ENCODE results near the gene ROPN1L.
"Not testable (repeated sequence)": the region's sequence is repeated elsewhere in the genome, so short reads cannot be mapped to it uniquely, and the experiment has no call there.

The ROPN1L gene

GRCh38 chr5:10501554-10502075 is 59.9 kb downstream of the ROPN1L start:
- no peak for DNase-seq (ENCODE audit: low read depth, low spot score)

DNA sequence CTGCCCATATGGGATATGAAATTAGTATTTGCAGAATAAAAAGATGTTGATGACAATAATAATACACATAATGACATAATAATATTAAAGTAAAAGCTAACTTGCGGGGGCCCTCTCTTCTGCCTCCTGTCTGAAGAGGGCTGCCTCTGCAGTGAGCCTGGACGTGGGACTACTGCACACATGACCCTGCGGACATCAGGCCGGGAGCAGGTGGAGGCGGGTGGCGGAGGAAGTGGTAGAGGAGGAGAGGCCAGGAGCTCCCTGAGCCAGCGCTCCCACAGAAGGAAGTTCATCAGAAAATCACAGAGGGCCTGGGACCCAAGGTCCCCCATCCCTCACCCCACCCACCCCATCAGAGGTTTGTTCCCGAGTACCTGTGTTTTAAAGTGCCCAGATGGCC is 60.5 kb downstream of the ROPN1L start:
- no peak for DNase-seq (ENCODE audit: low read depth, low spot score)

DNA sequence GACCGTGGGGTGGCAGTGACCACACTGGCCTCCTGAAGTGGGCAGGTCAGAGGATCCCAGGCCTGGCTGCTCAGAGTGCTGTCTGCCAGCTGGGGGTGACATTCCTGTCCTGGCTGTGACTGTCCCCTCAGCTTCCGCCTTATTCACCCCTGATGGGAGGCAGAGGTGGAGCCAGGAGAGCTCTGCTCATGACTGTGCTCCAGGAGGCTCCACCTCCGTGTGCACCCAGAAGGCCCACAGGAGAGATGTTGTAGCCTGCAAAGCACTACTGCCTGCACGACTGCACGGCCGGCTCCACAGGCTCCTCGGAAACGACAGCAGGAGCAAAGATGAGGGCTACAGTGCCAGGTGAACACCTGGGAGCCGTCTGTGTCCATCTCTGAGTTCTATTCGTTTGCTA is 60.9 kb downstream of the ROPN1L start:
- DNase-seq (ENCODE audit: low read depth, low spot score) = no peak

DNA sequence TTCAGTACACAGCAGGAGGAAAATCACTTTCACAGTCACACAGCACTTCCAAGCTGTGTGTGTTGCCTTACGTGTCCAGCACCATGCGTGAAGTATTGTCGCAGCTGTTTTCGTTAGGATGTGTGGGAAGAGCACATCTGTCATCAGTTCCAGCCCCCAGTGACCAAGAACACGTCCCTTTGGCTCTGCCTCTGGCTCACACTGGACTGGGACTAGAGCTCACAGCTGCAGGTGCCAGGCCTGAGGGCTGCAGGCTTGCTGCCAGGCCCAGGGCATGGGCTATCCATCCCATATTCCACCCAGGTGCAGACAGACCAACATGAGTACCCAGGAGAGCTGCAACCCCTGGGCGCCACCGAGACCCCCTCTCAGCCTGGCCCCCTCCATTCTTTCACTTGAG is 61.6 kb downstream of the ROPN1L start:
- DNase-seq (ENCODE audit: low read depth, low spot score) = no peak

DNA sequence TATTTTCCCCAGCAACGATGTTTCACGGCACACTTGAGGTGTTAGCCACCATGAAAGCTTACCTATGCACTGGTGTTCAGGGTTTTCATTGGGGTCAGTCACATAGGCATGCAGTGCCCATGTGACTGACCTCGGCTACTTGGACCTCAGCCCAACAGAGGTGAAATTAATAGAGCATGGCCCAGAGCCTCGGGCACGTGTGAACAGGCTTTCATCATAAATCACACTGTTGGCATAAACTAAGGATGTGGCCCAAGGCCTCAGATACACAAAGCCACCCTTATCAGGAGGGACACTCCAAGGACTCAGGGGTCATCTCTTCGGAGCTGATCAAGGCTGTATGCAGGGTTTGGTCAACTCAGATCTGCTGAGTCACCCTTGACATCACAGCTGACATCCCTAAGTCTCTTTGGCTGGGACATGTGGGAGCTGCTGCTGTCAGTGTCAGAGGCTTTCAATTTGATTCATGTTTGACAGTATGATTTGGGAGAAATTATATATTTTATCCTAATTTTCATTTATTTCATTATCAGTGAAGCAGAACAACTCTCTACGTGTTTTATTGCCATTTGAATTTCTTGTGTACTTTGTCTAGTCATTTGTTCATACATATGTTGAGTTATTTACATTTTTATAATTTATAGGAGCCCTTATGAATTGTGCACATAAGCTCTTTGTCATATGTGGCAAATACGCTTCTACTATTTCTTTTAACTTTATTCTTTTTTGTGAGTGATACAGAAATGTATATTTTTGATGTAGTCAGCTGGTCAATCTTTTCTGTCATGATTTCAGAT is 62.5 kb downstream of the ROPN1L start:
- no peak for DNase-seq (ENCODE audit: low read depth, low spot score)

DNA sequence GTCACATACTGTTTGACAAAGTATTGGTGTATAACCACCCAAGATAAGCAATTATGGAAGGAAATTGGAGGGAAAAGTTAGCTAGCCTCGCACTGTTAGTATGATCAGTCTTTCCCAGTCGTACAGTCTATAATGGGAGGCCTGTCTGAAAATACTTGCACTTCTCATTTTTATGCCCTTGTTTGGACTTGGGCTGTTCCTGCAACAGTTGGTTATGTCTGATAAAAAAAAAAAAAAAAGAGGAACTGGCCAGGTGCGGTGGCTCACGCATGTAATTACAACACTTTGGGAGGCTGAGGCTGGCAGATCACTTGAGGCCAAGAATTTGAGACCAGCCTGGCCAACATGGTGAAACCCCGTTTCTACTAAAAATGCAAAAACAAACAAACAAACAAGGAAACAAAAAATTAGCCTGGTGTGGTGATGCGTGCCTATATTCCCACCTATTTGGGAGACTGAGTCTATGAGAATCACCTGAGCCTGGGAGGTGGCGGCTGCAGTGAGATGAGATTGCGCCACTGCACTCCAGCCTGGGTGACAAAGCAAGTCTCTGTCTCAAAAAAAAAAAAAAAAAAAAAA is 63.9 kb downstream of the ROPN1L start:
- DNase-seq (ENCODE audit: low read depth, low spot score) = no peak

DNA sequence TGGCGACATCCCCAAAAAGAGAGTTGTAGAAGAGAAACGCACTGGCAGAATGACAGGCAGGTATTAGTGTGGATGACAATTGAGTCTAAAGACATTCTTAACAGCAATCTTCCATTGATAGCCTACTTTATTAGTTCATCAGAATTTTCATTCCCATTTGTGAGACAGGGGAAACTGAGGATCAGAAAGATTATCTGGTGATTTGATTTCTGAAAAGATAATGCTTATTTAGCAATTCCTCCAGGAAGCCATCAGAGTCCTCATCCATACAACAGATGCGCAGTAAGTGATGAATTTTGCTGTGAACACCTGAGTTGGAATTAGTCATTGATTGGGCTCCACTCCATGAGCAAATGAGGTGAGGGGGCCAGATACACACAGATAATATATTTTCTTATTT is 64.9 kb downstream of the ROPN1L start:
- no peak for DNase-seq (ENCODE audit: low read depth, low spot score)

- DNase-seq (ENCODE audit: low read depth, low spot score) = no peak
Observed at GRCh38 chr5:10507575-10508096, 66.0 kb downstream of the ROPN1L start.

DNA sequence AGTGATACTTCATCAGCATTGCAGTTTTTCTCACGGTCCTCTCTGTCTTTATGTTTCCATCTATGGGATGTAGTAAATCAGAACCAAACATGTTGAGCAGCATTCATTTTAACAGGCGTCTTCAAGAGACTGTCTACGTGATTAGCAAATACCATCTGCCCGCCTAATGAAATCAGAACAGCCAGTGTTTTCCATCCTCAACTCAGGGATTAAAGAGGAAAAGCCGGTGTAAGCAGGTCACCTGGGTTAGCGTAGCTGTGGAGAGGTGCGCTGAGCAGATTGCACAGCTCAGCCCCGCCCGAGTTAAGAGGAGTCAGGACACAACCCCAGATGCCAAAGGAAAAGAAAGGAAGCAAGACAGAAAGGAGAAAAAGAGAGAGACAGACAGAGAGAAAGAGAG is 67.9 kb downstream of the ROPN1L start:
- no peak for DNase-seq (ENCODE audit: low read depth, low spot score)

DNA sequence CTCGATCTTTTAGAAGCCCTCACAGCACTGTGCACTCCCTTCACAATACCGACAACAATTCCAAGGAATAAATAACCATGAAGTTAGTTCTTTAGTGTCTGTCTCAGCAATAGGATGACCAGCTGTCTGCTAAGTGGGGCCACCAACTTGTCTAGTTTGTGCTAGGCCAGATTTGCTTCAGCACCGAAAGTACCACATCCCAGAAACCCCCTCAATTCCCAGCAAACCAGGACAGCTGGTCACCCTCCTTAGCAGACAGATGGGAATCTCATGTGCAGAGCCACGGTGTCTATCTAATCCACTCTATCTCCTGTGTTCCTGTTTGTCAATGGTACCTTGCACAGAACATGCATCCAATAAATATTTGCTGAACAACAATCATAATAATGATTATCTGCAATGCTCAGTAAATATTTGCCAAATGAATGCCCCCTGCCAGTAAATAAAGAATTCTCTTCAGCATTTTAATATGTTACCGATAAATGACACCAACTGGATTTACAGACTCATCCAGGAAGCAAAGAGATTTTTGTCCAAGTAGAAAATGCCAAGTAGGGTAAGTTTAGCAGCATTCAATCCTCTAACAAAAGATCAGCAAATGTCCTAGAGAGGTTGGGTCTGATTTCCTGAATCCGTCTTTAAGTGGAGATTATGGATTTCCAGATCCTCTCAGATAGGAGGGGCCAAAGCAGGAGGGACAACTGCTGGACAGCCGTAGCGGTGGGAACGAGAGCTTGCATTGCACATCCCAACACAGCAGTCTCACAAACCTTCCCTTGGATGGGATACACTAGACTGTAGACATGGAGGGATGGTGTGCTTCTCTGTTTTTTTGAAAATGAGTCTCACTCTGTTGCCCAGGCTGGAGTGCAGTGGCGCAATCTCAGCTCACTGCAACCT is 70.3 kb downstream of the ROPN1L start:
- no peak for DNase-seq (ENCODE audit: low read depth, low spot score)

- no peak for DNase-seq (ENCODE audit: low read depth, low spot score)
Observed at GRCh38 chr5:10513501-10514442, 72.1 kb downstream of the ROPN1L start.

DNA sequence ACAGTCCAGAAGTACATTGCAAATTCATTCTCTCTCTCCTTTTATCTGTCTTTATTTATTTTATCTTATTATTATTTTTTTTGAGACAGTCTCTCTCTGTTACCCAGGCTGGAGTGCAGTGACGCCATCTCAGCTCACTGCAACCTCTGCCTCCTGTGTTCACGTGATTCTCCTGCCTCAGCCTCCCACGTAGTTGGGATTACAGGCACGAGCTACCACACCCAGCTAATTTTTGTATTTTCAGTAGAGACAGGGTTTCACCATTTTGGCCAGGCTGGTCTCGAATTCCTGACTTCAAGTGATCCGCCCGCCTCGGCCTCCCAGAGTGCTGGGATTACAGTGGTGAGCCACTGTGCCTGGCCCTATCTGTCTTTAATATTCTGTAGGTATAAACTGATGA is 72.9 kb downstream of the ROPN1L start:
- not testable (repeated sequence) for DNase-seq (ENCODE audit: low read depth, low spot score)

Data from brain pericyte (primary cell).